GM23248 (cell line): Measurements from ENCODE around the gene C1orf35. TPM values are rescaled to one million over a fixed set of nuclear protein-coding genes. Genes with fewer than 3 reads are reported as not detected.

Experiments used
- DNase-seq: peaks from one replicate; pipeline ENCODE4 v3.0.0-alpha.2; 2015
- H2AFZ ChIP-seq: fragments of 200-600 bp; sonication (generic); 2 replicates; pipeline ENCODE4 v1.6.1; 2016; ENCODE audit warnings: antibody characterized with exemption
- H3F3A ChIP-seq: fragments of 200-600 bp; sonication (generic); 2 replicates; pipeline ENCODE4 v1.6.1; 2016; ENCODE audit warnings: mild to moderate bottlenecking, antibody characterized with exemption, mixed run types; ENCODE audit not compliant: insufficient read depth
- H3K27ac ChIP-seq: fragments of 200-600 bp; sonication (generic); 2 replicates; pipeline ENCODE4 v1.5.1; 2016; ENCODE audit warnings: mild to moderate bottlenecking
- H3K27me3 ChIP-seq: fragments of 200-600 bp; sonication (generic); replicated peaks from 2 replicates; pipeline ENCODE4 v1.6.1; 2016; ENCODE audit warnings: mild to moderate bottlenecking; ENCODE audit not compliant: insufficient read depth
- H3K36me3 ChIP-seq: fragments of 200-600 bp; sonication (generic); 2 replicates; pipeline ENCODE4 v1.6.1; 2016; ENCODE audit warnings: low read depth, mild to moderate bottlenecking
- H3K4me1 ChIP-seq: fragments of 200-600 bp; sonication (generic); 2 replicates; pipeline ENCODE4 v1.6.1; 2016; ENCODE audit warnings: mild to moderate bottlenecking; ENCODE audit not compliant: insufficient read depth
- H3K4me2 ChIP-seq: fragments of 200-600 bp; sonication (generic); one replicate; pipeline ENCODE4 v1.6.1; 2016; ENCODE audit warnings: mild to moderate bottlenecking; ENCODE audit not compliant: unreplicated experiment
- H3K4me3 ChIP-seq: fragments of 200-600 bp; sonication (generic); 2 replicates; pipeline ENCODE4 v1.5.1; 2016; ENCODE audit warnings: mild to moderate bottlenecking
- H3K79me2 ChIP-seq: fragments of 200-600 bp; sonication (generic); 2 replicates; pipeline ENCODE4 v1.6.1; 2016; ENCODE audit warnings: mild to moderate bottlenecking; ENCODE audit not compliant: insufficient read depth
- H3K9ac ChIP-seq: fragments of 200-600 bp; sonication (generic); 2 replicates; pipeline ENCODE4 v1.6.1; 2016; ENCODE audit warnings: mild to moderate bottlenecking
- H3K9me2 ChIP-seq: fragments of 200-600 bp; sonication (generic); 2 replicates; pipeline ENCODE4 v1.6.1; 2016; ENCODE audit warnings: mixed run types, mild to moderate bottlenecking, moderate library complexity; ENCODE audit not compliant: insufficient read depth
- H3K9me3 ChIP-seq: fragments of 200-600 bp; sonication (generic); one replicate; pipeline ENCODE4 v1.6.1; 2017; ENCODE audit warnings: low read depth
- H4K20me1 ChIP-seq: fragments of 200-600 bp; sonication (generic); 2 replicates; pipeline ENCODE4 v1.6.0; 2016; ENCODE audit not compliant: insufficient read depth
- EZH2 ChIP-seq: fragments of 200-600 bp; sonication (generic); IDR thresholded peaks from 2 replicates; pipeline ENCODE4 v1.6.1; 2018; ENCODE audit warnings: antibody characterized with exemption, mild to moderate bottlenecking; ENCODE audit not compliant: insufficient read depth, poor library complexity, severe bottlenecking
- EZH2phosphoT487 ChIP-seq: fragments of 200-600 bp; sonication (generic); IDR thresholded peaks from 2 replicates; pipeline ENCODE4 v1.6.1; 2018; ENCODE audit warnings: antibody characterized with exemption, moderate library complexity, mild to moderate bottlenecking, low read depth; ENCODE audit not compliant: insufficient read depth
- WGBS, 2 experiments: methylation state at CpG; one replicate each; pipeline ENCODE4 v1.1.6; 2015 to 2017; ENCODE audit warnings: low lambda C conversion rate in 2 of 2, low coverage in 1 of 2; ENCODE audit errors: missing lambda C conversion rate in 2 of 2; 5-methylcytosine and 5-hydroxymethylcytosine counted together
- in situ Hi-C: fragments of 300-500 bp; cut with MboI; formaldehyde crosslinking; loops from 2 replicates; pipeline ENCODE4 v1.15.0; 2020
- polyA plus RNA-seq: library from polyadenylated mRNA; unstranded; fragments of >200 nt; fragmentation: Nextera tagmentation; extraction: Ambion mirVana; gene quantifications from 2 replicates; pipeline ENCODE4 v1.2.1, GENCODE V29; 2016
- total RNA-seq: library from RNA; depleted of rRNA; stranded (reverse); fragments of >200 nt; shearing (Covaris generic); gene quantifications from 2 replicates; pipeline ENCODE4 v1.2.3, GENCODE V29; 2014

C1orf35 gene
- total and polyA plus RNA-seq, 2 experiments from 2014 or later, result 11.6 to 19.9 TPM

- no peak for DNase-seq
- Histone ChIP-seq H3K4me3 (no peak overlapping the region), H3K9ac (0 out of 2 replicates have a peak overlapping the region, but pooled peaks have one; percentile 38), H3F3A (no peaks in the 10 kb centered on the region; the same call in 1 of the 2 replicates), H3K9me3 (no peaks in the 10 kb centered on the region), H3K4me2 (no peak overlapping the region), H2AFZ (no peak overlapping the region), H3K79me2 (peaks cover 68% of the 10 kb centered on the region), H3K4me1 (peaks cover 27% of the 10 kb centered on the region), H3K9me2 (no peaks in the 10 kb centered on the region), H3K36me3 (no peaks in the 10 kb centered on the region), H3K27ac (no peak overlapping the region), H3K27me3 (no peaks in the 10 kb centered on the region), H4K20me1 (peaks cover 14% of the 10 kb centered on the region; the same call in 1 of the 2 replicates)
- in situ Hi-C loops, result no loop called here
- 73 to 79% methylated on average over 14 to 18 of the region's 18 CpGs for WGBS, 2 experiments
- no peak for TF ChIP-seq EZH2phosphoT487
- no peak for TF ChIP-seq EZH2
Measured at GRCh38 chr1:228148196-228148861, 45.2 kb upstream of the C1orf35 start.

GRCh38 chr1:228147768-228148167 lies 44.6 kb upstream of the C1orf35 start:
- Histone ChIP-seq H3K27me3 (no peaks in the 10 kb centered on the region), H3K9ac (no peak overlapping the region), H3K4me1 (peaks cover 31% of the 10 kb centered on the region), H3K4me2 (no peak overlapping the region), H3K79me2 (peaks cover 74% of the 10 kb centered on the region), H3K36me3 (no peaks in the 10 kb centered on the region), H2AFZ (no peak overlapping the region), H4K20me1 (peaks cover 18% of the 10 kb centered on the region; the same call in 1 of the 2 replicates), H3K9me2 (no peaks in the 10 kb centered on the region), H3K9me3 (no peaks in the 10 kb centered on the region), H3K4me3 (no peak overlapping the region), H3K27ac (no peak overlapping the region), H3F3A (no peaks in the 10 kb centered on the region; the same call in 1 of the 2 replicates)
- TF ChIP-seq EZH2 (no peak), EZH2phosphoT487 (no peak)
- no peak for DNase-seq
- in situ Hi-C loops, result no loop called here
- 74 to 83% methylated on average over 4 of the region's 4 CpGs for whole genome bisulfite sequencing, 2 experiments

GRCh38 chr1:228147151-228147693 lies 44.1 kb upstream of the C1orf35 start:
- WGBS, 2 experiments, result 92 to 94% methylated on average over 20 of the region's 20 CpGs
- Histone ChIP-seq H3K36me3 (no peaks in the 10 kb centered on the region), H4K20me1 (peaks cover 23% of the 10 kb centered on the region; the same call in 1 of the 2 replicates), H3F3A (no peaks in the 10 kb centered on the region; the same call in 1 of the 2 replicates), H3K4me2 (no peak overlapping the region), H2AFZ (no peak overlapping the region), H3K9me3 (no peaks in the 10 kb centered on the region), H3K4me3 (no peak overlapping the region), H3K4me1 (peaks cover 37% of the 10 kb centered on the region), H3K27ac (no peak overlapping the region), H3K27me3 (no peaks in the 10 kb centered on the region), H3K79me2 (peaks cover 79% of the 10 kb centered on the region), H3K9me2 (no peaks in the 10 kb centered on the region), H3K9ac (no peak overlapping the region)
- TF ChIP-seq EZH2phosphoT487 (no peak), EZH2 (no peak)
- no peak for DNase-seq
- in situ Hi-C loops, result no loop called here

GRCh38 chr1:228146417-228147150 lies 43.5 kb upstream of the C1orf35 start:
- no peaks in the 10 kb centered on the region for H3K9me2 ChIP-seq
- 85% methylated on average over 18 of the region's 18 CpGs for WGBS, 2 experiments
- peaks cover 24% of the 10 kb centered on the region; the same call in 1 of the 2 replicates for H4K20me1 ChIP-seq
- H3K27me3 ChIP-seq, result no peaks in the 10 kb centered on the region
- TF ChIP-seq EZH2, result no peak
- no peak for TF ChIP-seq EZH2phosphoT487
- no peak overlapping the region for H3K9ac ChIP-seq
- in situ Hi-C loops, result no loop called here
- H3K4me1 ChIP-seq, result peaks cover 42% of the 10 kb centered on the region
- no peaks in the 10 kb centered on the region for H3K9me3 ChIP-seq
- no peaks in the 10 kb centered on the region for H3K36me3 ChIP-seq
- no peak overlapping the region for H2AFZ ChIP-seq
- no peak for DNase-seq
- no peak overlapping the region for H3K27ac ChIP-seq
- H3K79me2 ChIP-seq, result peaks cover 86% of the 10 kb centered on the region
- H3K4me3 ChIP-seq, result no peak overlapping the region
- no peaks in the 10 kb centered on the region; the same call in 1 of the 2 replicates for H3F3A ChIP-seq
- H3K4me2 ChIP-seq, result no peak overlapping the region
